Spleen (tissue), 11 donors: Measurements from ENCODE around the gene DNAI2. TPM values are rescaled to one million over a fixed set of nuclear protein-coding genes. Genes with fewer than 3 reads are reported as not detected.

Experiments used
- DNase-seq: peaks from one replicate; pipeline ENCODE4 v3.0.0-alpha.2; 2020
- H3K27ac ChIP-seq, 8 donors: fragments of 200-600 bp; sonication (generic) in 7 of 8; 1 replicate in 4 of 8; 2 replicates in 4 of 8; pipeline versions ENCODE4 v1.5.0 to v1.8.0; 2016 to 2021; ENCODE audit warnings: inconsistent platforms in 4 of 8, mild to moderate bottlenecking in 4 of 8, moderate library complexity in 1 of 8
- H3K27me3 ChIP-seq, 7 donors: fragments of 200-600 bp; sonication (generic) in 6 of 7; replicated peaks in 1 of 7; 1 replicate in 4 of 7; 2 replicates in 3 of 7; pipeline versions ENCODE4 v1.5.0 to v1.8.0; 2016 to 2021; ENCODE audit warnings: inconsistent platforms in 3 of 7, mild to moderate bottlenecking in 1 of 7
- H3K36me3 ChIP-seq, 6 donors: fragments of 200-600 bp; sonication (generic) in 5 of 6; 1 replicate in 4 of 6; 2 replicates in 2 of 6; pipeline versions ENCODE4 v1.5.0 to v1.8.0; 2016 to 2021; ENCODE audit warnings: inconsistent platforms in 2 of 6
- H3K4me1 ChIP-seq, 6 donors: fragments of 200-600 bp; sonication (generic) in 5 of 6; 1 replicate in 3 of 6; 2 replicates in 3 of 6; pipeline versions ENCODE4 v1.5.0 to v1.8.0; 2016 to 2021; ENCODE audit warnings: inconsistent platforms in 3 of 6
- H3K4me3 ChIP-seq, 8 donors: fragments of 200-600 bp; sonication (generic) in 7 of 8; 1 replicate in 4 of 8; 2 replicates in 4 of 8; pipeline versions ENCODE4 v1.5.0 to v1.8.0; 2016 to 2021; ENCODE audit warnings: inconsistent platforms in 4 of 8, mild to moderate bottlenecking in 4 of 8, moderate library complexity in 2 of 8
- H3K9me3 ChIP-seq, 8 donors: fragments of 200-600 bp; sonication (generic) in 7 of 8; 1 replicate in 4 of 8; 2 replicates in 4 of 8; pipeline versions ENCODE4 v1.5.0 to v1.8.0; 2016 to 2021; ENCODE audit warnings: inconsistent platforms in 4 of 8
- CTCF ChIP-seq, 11 experiments: fragments of 200-600 bp in 7 of 11; fragments of 450-650 bp in 4 of 11; sonication (generic) in 4 of 11; IDR thresholded peaks in 8 of 11; conservative IDR thresholded peaks in 3 of 11; 1 replicate in 7 of 11; 2 replicates in 4 of 11; pipeline versions ENCODE4 v1.4.0 to v1.8.0; 2016 to 2021; ENCODE audit warnings: antibody characterized with exemption in 11 of 11, inconsistent platforms in 4 of 11, mild to moderate bottlenecking in 1 of 11
- POLR2A ChIP-seq, 3 donors: fragments of 450-650 bp; IDR thresholded peaks; one replicate each; pipeline ENCODE4 v1.5.1; 2017; ENCODE audit warnings: antibody characterized with exemption in 3 of 3, mild to moderate bottlenecking in 1 of 3
- POLR2AphosphoS5 ChIP-seq, 3 donors: sonication (generic); formaldehyde crosslinking; IDR thresholded peaks; one replicate each; pipeline ENCODE4 v1.5.1; 2017; ENCODE audit warnings: antibody characterized with exemption in 3 of 3
- WGBS, 5 donors: extraction: QIAGEN DNeasy Blood & Tissue Kit in 3 of 5; methylation state at CpG; one replicate each; pipeline versions ENCODE4 v1.1.5 to v1.1.7; 2013 to 2018; 5-methylcytosine and 5-hydroxymethylcytosine counted together
- intact Hi-C: fragments of 100-400 bp; cut with DNase I; formaldehyde crosslinking; loops from one replicate; pipeline ENCODE4 v1.15.0; 2023; ENCODE audit warnings: low total_unique reads
- polyA plus RNA-seq, 3 donors: library from polyadenylated mRNA; stranded (reverse); fragments of 200-250 nt; gene quantifications; one replicate each; pipeline ENCODE4 v1.2.1, GENCODE V29; 2013
- total RNA-seq, 7 donors: library from RNA; depleted of rRNA in 3 of 7; stranded (reverse); fragments of >200 nt in 3 of 7; fragmentation: NEBNext Ultra II Directional in 4 of 7; extraction: Animal tissue kit (Norgen Biotek cat#: 25700) in 4 of 7; gene quantifications; one replicate each; pipeline versions ENCODE4 v1.1.0 to v1.2.1, GENCODE V29; 2016 to 2021
- donor health status: healthy with polysubstance abuse.
- donor health status: DM: no; HTN: no; CAD: no; lungs with moderate emphysema.
- donor health status: DM: no; HTN: no; CAD: no.
- donor health status: Bipolar disorder and iron deficiency.
- donor health status: healthy.
- donor health status: DM: no; HTN: no; CAD: no.
- donor health status: DM: yes; HTN: yes; CAD: no.

DNAI2 gene
- total and polyA plus RNA-seq, 10 donors: 0.23 to 0.72 (median 0.35) TPM; not detected in 5

GRCh38 chr17:74343526-74344284 lies 69.7 kb downstream of the DNAI2 start:
- no peak for DNase-seq
- peaks cover 0 to 4% (median 0%) of the 10 kb centered on the region in 6 donors for H3K36me3 ChIP-seq
- H3K4me3 ChIP-seq: no peak overlapping the region
- 52 to 73% (median 67%) methylated on average over 8 to 9 of the region's 9 CpGs for WGBS, 5 donors
- TF ChIP-seq POLR2A (IDR thresholded peaks at IDR 0.05): no peak
- peak in 2 of 3 donors; percentile 60 to 62 for TF ChIP-seq POLR2AphosphoS5 (IDR thresholded peaks at IDR 0.05)
- intact Hi-C loops: no loop called here
- peaks cover 0 to 52% (median 0%) of the 10 kb centered on the region in 7 donors for H3K27me3 ChIP-seq
- H3K27ac ChIP-seq: peak overlapping the region in 6 of 8 donors; percentile 36 to 54 (median 42)
- H3K4me1 ChIP-seq: peaks cover 0 to 57% (median 23%) of the 10 kb centered on the region in 6 donors
- no peaks in the 10 kb centered on the region for H3K9me3 ChIP-seq

GRCh38 chr17:74344658-74345057 lies 70.6 kb downstream of the DNAI2 start:
- peaks cover 0 to 4% (median 0%) of the 10 kb centered on the region in 6 donors for H3K36me3 ChIP-seq
- peaks cover 0 to 57% (median 22%) of the 10 kb centered on the region in 6 donors for H3K4me1 ChIP-seq
- peaks cover 0 to 48% (median 0%) of the 10 kb centered on the region in 7 donors for H3K27me3 ChIP-seq
- H3K4me3 ChIP-seq: no peak overlapping the region
- TF ChIP-seq POLR2A (IDR thresholded peaks at IDR 0.05): no peak
- no peak for TF ChIP-seq CTCF (IDR thresholded peaks at IDR 0.05 in 8 of 11, conservative IDR thresholded peaks at IDR 0.05 in 3 of 11)
- peak in 1 of 3 donors; percentile 38 for TF ChIP-seq POLR2AphosphoS5 (IDR thresholded peaks at IDR 0.05)
- intact Hi-C loops: no loop called here
- H3K27ac ChIP-seq: peak overlapping the region in 5 of 8 donors; percentile 14 to 38 (median 18)
- no peaks in the 10 kb centered on the region for H3K9me3 ChIP-seq
- WGBS, 5 donors: 77 to 90% (median 89%) methylated on average over 11 to 21 of the region's 21 CpGs
- no peak for DNase-seq

- DNase-seq: no peak
- no peak overlapping the region for H3K4me3 ChIP-seq
- peaks cover 0 to 50% (median 0%) of the 10 kb centered on the region in 7 donors for H3K27me3 ChIP-seq
- 72 to 81% (median 77%) methylated on average over 10 to 13 of the region's 13 CpGs for WGBS, 5 donors
- peaks cover 0 to 10% (median 0%) of the 10 kb centered on the region in 6 donors for H3K36me3 ChIP-seq
- H3K9me3 ChIP-seq: no peaks in the 10 kb centered on the region
- peaks cover 0 to 53% (median 22%) of the 10 kb centered on the region in 6 donors for H3K4me1 ChIP-seq
- TF ChIP-seq POLR2A (IDR thresholded peaks at IDR 0.05): no peak
- no peak for TF ChIP-seq POLR2AphosphoS5 (IDR thresholded peaks at IDR 0.05)
- TF ChIP-seq CTCF (IDR thresholded peaks at IDR 0.05 in 8 of 11, conservative IDR thresholded peaks at IDR 0.05 in 3 of 11): no peak
- peak overlapping the region in 2 of 8 donors; percentile 18 to 36 for H3K27ac ChIP-seq
- intact Hi-C loops: no loop called here
Observed at GRCh38 chr17:74345433-74346241, 71.6 kb downstream of the DNAI2 start.

GRCh38 chr17:74347646-74348045 lies 73.6 kb downstream of the DNAI2 start:
- Histone ChIP-seq H3K36me3 (peaks cover 0 to 13% (median 0%) of the 10 kb centered on the region in 6 donors), H3K27ac (no peak overlapping the region), H3K4me1 (peaks cover 0 to 45% (median 19%) of the 10 kb centered on the region in 6 donors), H3K27me3 (peaks cover 0 to 61% (median 13%) of the 10 kb centered on the region in 7 donors), H3K4me3 (no peak overlapping the region), H3K9me3 (no peaks in the 10 kb centered on the region)
- DNase-seq: no peak
- whole genome bisulfite sequencing, 5 donors: 79 to 87% (median 86%) methylated on average over 6 to 14 of the region's 14 CpGs
- intact Hi-C loops: no loop called here
- TF ChIP-seq POLR2AphosphoS5 (IDR thresholded peaks at IDR 0.05) (no peak), CTCF (IDR thresholded peaks at IDR 0.05 in 8 of 11, conservative IDR thresholded peaks at IDR 0.05 in 3 of 11) (no peak)
